Measurements from ENCODE around the gene PCED1A.
"Not testable (repeated sequence)": the region's sequence is repeated elsewhere in the genome, so short reads cannot be mapped to it uniquely, and the experiment has no call there.

DNA sequence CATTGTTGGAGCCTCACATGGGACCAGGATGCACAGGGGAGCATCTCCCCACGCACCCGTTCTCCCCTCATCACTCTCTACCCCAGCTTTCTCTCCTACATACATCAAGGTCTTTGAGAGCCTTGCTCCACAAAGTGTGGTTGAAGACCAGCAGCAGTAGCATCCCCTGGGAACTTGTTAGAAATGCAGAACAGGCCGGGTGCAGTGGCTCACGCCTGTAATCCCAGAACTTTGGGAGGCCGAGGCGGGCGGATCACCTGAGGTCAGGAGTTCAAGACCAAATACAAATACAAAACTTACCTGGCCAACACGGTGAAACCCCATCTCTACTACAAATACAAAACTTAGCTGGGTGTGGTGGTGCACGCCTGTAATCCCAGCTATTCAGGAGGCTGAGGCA lies 32.5 kb downstream of the PCED1A start:
- TF ChIP-seq, protein P1, sequence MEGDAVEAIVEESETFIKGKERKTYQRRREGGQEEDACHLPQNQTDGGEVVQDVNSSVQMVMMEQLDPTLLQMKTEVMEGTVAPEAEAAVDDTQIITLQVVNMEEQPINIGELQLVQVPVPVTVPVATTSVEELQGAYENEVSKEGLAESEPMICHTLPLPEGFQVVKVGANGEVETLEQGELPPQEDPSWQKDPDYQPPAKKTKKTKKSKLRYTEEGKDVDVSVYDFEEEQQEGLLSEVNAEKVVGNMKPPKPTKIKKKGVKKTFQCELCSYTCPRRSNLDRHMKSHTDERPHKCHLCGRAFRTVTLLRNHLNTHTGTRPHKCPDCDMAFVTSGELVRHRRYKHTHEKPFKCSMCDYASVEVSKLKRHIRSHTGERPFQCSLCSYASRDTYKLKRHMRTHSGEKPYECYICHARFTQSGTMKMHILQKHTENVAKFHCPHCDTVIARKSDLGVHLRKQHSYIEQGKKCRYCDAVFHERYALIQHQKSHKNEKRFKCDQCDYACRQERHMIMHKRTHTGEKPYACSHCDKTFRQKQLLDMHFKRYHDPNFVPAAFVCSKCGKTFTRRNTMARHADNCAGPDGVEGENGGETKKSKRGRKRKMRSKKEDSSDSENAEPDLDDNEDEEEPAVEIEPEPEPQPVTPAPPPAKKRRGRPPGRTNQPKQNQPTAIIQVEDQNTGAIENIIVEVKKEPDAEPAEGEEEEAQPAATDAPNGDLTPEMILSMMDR (IDR thresholded peaks at IDR 0.05 in 4 of 5, conservative IDR thresholded peaks at IDR 0.05 in 1 of 5): not testable (repeated sequence)
- not testable (repeated sequence) for TF ChIP-seq POLR2A (IDR thresholded peaks at IDR 0.05)
